ENCODE data around the gene FADS3. TPM values are rescaled to one million over a fixed set of nuclear protein-coding genes. Genes with fewer than 3 reads are reported as not detected.
A peak's percentile ranks its signal among the peaks of the same experiment; 100 is the strongest.

FADS3 gene
- total and polyA plus RNA-seq, 9 of the 15 experiments (the other 6 are each of a cell fraction or from before 2014, with no cell fraction given): 0.97 to 148 (median 92.7) TPM

- intact Hi-C loops (cut with micrococcal nuclease) (no loop called here), in situ Hi-C loops (cut with MboI) (no loop called here)
- H4K20me1 ChIP-seq (replicated peaks; ENCODE audit: control insufficient read depth, insufficient read depth, low read length): no peaks in the 10 kb centered on the region
- CTCF ChIA-PET (ENCODE audit: low intra/inter-chr PET ratio): no interaction called here
- no peaks in the 10 kb centered on the region for H3K27me3 ChIP-seq (ENCODE audit: control insufficient read depth in 2 of 2, insufficient read depth in 2 of 2, low read length in 2 of 2)
- H3K9ac ChIP-seq (ENCODE audit: insufficient read depth in 1 of 2, low read depth in 2 of 2, low read length in 2 of 2): no peak overlapping the region
- peak overlapping the region; percentile 38; the same call in 1 of the 2 replicates for H2AFZ ChIP-seq (ENCODE audit: low read depth, low read length)
- H3K9me1 ChIP-seq (ENCODE audit: control insufficient read depth, insufficient read depth, low read length): no peaks in the 10 kb centered on the region
- FAIRE-seq (no peak), DNase-seq (ENCODE audit: extremely low read depth in 1 of 4, low spot score in 3 of 4) (no peak), ATAC-seq (no peak)
- H3K79me2 ChIP-seq (ENCODE audit: control insufficient read depth, insufficient read depth, low read length): no peaks in the 10 kb centered on the region
- POLR2A ChIA-PET: interaction anchor here (0.7 to 1.2 kb wide), 4 partner anchors 8 to 34 kb away, joined by 3 to 5 read pairs (median 4); no protein-coding TSS in a partner anchor
- WGBS (ENCODE audit: insufficient coverage, low coverage, missing lambda C conversion rate): 59% methylated on average over 3 of the region's 3 CpGs
- H3K4me3 ChIP-seq: no peak overlapping the region
- no peaks in the 10 kb centered on the region for H3K36me3 ChIP-seq (ENCODE audit: control insufficient read depth, insufficient read depth, low read length)
- H3K4me2 ChIP-seq (ENCODE audit: insufficient read depth, low read length): no peak overlapping the region
- BruUV-seq (replicated peaks): no TSS peak
- H3K27ac ChIP-seq (ENCODE audit: extremely low read depth, low read depth, low read length): no peak overlapping the region
- peaks cover 3% of the 10 kb centered on the region; the same call in 1 of the 2 replicates for H3K9me3 ChIP-seq (replicated peaks; ENCODE audit: control insufficient read depth, insufficient read depth, low read depth, low read length)
- H3K4me1 ChIP-seq (replicated peaks in 1 of 2; ENCODE audit: control insufficient read depth in 2 of 2, insufficient read depth in 2 of 2, low read length in 2 of 2): no peaks in the 10 kb centered on the region; a peak in 1 of 5 replicates
- no peak for TF ChIP-seq RHOXF2B (CRISPR knock-in tag; conservative IDR thresholded peaks at IDR 0.05)
- no peak for TF ChIP-seq RUNX1 (IDR thresholded peaks at IDR 0.05; ENCODE audit: low read depth)
- TF ChIP-seq ZNF592 (IDR thresholded peaks at IDR 0.05): no peak
- no peak for TF ChIP-seq ZNF444 (CRISPR knock-in tag; IDR thresholded peaks at IDR 0.05)
- TF ChIP-seq ZBTB34 (CRISPR knock-in tag; IDR thresholded peaks at IDR 0.05): no peak
- no peak for TF ChIP-seq RBM39 (optimal IDR thresholded peaks at IDR 0.05; ENCODE audit: low read depth, low read length)
- no peak for TF ChIP-seq EWSR1 (IDR thresholded peaks at IDR 0.05; ENCODE audit: borderline replicate concordance, low read depth, partially characterized antibody)
- no peak for TF ChIP-seq CHAMP1 (IDR thresholded peaks at IDR 0.05)
- no peak for TF ChIP-seq ZNF740 (CRISPR knock-in tag; IDR thresholded peaks at IDR 0.05)
- no peak for TF ChIP-seq ZNF740 (tag; IDR thresholded peaks at IDR 0.05)
Observed at GRCh38 chr11:61930933-61931332, 39.6 kb upstream of the FADS3 start.

All from K562 (cell line).